HS-27A (cell line): ENCODE measurements around the gene COX6A2.

Experiments
- DNase-seq: peaks from one replicate; pipeline ENCODE4 v3.0.0-alpha.2; 2012; ENCODE audit warnings: low read depth, missing footprints

COX6A2 gene

DNA sequence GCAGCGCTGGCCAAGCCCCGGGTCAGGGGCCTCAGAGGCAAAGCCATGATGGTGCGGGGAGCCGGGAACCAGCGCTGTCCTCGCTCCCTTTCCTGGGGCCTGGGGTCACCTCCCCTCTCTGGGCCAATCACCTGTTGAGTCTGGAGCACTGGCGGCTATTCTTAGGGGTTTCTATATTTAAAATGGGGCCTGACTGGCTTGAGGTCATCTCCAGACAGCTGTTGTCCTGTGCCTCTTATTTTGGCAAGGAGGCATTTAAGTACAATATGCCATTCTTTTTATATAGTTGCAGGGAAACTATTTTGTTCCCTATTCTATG lies at the start of gene COX6A2:
COX6A2 (minus strand) TSS at position 82 of the 319 bp plus-strand sequence; CDS start at position 47, 35 bp downstream.
- no peak for DNase-seq

GRCh38 chr16:31477220-31478216 lies 49.4 kb upstream of the COX6A2 start:
- no peak for DNase-seq

DNA sequence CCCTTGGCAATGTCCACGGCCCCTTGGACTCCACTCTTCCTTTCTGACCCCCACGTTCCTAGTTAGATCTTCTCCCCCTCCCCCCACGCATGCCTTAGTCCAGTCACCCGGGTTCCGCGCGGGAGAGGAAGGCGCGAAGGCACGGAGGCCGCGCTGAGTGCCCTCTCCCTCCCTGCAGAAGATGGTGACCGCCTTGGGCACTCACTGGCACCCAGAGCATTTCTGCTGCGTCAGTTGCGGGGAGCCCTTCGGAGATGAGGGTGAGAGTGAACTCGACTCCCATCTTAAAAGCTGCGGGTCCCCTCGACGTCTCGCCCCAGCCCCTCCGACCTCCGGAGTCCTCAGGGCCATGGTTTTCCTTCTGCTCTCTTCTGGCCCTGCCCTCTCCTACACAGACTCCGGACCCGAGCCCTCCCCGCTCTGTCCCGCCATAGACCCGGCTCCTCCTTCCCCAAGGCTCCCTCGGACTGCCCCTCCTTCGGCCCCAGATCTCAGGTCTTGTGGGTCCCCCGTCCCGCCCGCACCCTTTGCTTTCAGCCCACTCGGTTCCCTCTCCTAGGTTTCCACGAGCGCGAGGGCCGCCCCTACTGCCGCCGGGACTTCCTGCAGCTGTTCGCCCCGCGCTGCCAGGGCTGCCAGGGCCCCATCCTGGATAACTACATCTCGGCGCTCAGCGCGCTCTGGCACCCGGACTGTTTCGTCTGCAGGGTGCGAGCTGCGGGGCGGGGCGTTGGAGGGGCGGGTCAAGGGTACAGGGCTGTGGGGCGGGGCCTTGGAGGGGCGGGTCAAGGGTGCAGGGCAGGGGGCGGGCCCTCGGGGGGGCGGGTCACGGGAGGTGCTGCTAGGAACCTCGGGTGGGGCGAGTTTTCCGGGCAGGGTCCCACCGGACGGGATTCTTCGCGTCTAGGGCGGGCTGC lies 48.4 kb upstream of the COX6A2 start:
- no peak for DNase-seq

- DNase-seq: no peak
Observed at GRCh38 chr16:31475946-31476302, 47.8 kb upstream of the COX6A2 start.

DNA sequence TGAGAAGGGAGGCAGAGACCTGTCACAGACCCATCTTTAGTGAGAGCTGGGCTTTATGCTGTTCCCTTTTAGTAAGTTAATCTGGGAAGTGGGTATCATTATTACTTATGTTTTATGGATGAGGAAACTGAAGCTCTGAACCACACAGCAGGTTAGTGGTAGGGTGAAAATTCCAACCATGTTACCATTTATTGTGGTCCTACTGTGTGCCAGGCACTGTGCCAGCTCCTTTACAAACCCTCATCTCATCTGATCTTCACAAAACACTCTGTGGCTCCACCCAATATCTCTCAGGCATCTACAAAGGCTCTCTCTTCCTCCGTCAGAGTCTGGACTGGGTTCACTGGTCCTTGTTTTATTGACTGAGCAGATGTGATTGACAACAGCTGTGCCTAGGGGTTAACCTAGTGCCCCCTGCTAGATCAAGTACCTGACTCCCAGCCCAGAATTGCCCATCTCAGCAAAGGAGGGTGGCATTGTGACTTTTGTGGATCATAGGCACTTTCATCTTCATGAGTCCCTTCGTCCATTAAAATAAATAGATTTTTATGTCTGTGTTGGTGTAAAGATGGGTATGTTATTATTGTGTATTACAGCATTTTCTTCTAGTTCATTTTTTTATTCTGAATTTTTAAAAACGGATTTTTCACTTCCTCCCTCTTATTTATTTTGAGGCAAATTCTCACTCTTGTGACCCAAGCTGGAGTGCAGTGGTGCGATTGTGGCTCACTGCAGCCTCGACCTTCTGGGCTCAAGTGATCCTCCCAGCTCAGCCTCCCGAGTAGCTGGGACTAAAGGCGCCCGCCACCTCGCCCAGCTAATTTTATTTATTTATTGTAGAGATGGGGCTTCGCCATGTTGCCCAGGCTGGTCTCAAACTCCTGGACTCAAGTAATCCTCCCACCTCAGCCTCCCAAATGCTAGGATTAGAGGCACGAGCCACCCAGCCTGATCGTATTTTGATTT lies 46.9 kb upstream of the COX6A2 start:
- DNase-seq: no peak

- no peak for DNase-seq
Observed at GRCh38 chr16:31474173-31474714, 46.1 kb upstream of the COX6A2 start.

GRCh38 chr16:31473264-31473984 lies 45.3 kb upstream of the COX6A2 start:
- DNase-seq: no peak

GRCh38 chr16:31472709-31473203 lies 44.6 kb upstream of the COX6A2 start:
- DNase-seq: peak; percentile 40

DNA sequence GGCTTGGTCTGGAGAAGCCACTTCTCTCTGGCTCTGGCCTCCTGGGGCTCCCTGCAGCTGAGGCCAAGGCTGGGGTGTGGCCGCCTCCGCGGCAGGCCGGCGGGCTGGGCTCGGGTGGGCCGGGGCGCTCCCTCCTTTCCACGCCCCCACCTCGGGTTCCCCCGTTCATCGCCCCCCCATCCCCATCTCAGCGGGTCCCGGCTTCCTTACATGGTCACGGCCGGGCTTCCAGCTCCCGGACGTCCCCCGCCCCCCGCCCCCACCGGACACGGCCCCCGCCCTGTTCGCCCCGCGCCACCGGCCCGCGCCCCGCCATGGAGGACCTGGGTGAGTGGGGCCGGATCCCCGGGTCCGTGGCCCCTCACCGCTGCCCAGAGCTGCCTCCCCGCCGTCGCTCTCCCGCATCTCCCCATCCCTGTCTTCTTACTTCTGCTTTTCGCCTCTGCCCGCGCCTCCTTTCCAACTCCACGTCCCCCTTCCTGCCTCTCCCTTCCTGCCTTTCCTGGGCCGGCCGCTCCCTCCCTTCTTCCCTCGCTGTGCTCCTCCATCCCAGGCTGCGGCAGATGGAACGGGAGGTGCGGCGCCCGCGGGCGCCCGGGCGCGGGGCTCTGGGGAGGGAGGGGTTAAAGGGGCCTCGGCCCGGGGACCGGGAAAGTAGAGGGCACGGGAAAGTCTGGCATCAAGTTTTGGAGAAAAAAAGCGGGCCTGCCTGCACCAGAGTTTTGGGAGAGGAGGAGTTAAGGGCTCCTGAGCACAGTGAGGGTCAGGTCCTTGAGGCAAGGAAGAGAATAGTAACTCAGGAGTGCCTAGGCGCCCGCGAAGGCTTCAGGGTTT lies 43.9 kb upstream of the COX6A2 start, which contains the start of gene TGFB1I1:
TGFB1I1 (plus strand) TSS at position 278 of the 834 bp plus-strand sequence; CDS start at position 315, 37 bp downstream.
- peak; percentile 38 for DNase-seq

GRCh38 chr16:31471241-31471874 lies 43.2 kb upstream of the COX6A2 start:
- no peak for DNase-seq

DNA sequence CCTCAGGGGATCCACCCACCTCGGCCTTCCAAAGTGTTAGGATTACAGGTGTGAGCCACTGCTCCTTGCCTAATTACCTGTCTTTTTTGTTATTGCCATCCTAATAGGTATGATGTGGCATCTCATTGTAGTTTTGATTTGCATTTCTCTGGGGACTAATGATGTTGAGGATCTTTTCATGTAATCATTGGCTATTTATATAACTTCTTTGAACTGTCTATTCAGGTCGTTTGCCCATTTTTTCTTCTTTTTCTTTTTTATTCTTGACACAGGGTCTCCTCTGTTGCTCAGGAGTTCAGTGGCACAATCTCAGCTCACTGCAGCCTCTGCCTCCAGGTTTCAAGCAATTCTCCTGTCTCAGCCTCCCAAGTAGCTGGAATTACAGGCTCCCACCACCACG lies 42.5 kb upstream of the COX6A2 start:
- no peak for DNase-seq

- no peak for DNase-seq
Observed at GRCh38 chr16:31467858-31468257, 39.7 kb upstream of the COX6A2 start.

DNA sequence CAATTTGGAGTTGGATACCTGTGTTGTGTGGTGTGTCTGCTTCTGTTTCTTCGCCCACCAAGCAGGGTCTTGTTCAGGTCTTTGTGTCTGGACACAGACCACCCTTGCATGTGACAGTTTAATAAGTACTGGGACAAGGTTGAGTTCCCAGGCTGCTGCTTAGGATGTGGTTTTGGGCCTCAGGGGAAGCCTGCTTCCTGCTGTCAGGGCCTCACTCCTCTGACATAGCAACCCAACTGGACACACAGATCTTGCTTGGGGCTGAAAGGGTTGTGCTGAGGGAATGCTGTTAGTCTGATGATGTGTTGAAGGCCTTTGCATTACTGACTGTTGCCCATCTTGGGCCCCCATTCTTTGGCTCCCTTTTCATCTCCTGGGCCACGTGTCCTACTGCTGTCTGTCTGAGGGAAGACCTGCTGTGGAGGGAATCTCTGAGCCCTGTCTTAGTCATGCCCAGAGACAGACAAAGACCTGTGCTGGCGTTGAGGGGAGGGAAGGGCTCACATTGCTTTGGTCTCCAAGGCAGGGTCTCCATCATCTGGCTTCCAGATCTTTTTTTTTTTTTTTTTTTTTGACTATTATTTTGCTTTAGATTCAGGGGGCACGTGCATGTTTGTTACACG lies 39.1 kb upstream of the COX6A2 start:
- DNase-seq: no peak

DNA sequence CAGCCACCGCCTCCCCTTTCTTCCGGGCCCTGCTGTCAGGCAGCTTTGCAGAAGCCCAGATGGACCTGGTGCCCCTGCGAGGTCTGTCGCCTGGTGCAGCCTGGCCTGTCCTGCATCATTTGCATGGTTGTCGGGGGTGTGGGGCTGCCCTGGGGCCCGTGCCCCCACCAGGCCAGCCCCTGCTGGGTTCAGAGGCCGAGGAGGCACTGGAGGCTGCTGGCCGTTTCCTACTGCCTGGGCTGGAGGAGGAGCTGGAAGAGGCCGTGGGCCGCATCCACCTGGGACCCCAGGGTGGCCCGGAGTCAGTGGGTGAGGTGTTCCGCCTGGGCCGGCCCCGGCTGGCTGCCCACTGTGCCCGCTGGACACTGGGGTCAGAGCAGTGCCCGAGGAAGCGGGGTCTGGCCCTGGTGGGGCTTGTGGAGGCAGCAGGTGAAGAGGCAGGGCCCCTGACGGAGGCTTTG lies 38.3 kb upstream of the COX6A2 start:
- no peak for DNase-seq

DNA sequence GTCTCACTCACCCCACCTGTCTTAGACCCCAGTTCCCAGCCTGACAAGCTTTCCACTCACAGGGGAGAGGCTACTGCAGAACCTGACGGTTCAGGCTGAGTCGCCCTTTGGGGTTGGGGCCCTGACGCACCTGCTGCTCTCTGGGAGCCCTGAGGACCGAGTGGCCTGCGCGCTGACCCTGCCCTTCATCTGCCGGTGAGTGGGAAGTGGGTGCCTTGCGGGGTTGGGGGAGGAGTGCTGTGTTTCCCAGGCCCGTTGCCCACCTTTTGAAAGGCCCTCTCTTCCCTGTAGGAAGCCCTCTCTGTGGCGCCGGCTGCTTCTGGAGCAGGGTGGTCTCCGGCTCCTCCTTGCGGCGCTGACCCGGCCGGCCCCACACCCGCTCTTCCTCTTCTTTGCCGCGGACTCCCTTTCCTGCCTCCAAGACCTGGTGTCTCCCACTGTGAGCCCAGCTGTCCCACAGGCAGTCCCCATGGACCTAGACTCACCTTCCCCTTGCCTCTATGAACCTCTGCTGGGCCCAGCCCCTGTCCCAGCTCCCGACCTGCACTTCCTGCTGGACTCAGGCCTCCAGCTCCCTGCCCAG lies 37.7 kb upstream of the COX6A2 start:
- DNase-seq: no peak

DNA sequence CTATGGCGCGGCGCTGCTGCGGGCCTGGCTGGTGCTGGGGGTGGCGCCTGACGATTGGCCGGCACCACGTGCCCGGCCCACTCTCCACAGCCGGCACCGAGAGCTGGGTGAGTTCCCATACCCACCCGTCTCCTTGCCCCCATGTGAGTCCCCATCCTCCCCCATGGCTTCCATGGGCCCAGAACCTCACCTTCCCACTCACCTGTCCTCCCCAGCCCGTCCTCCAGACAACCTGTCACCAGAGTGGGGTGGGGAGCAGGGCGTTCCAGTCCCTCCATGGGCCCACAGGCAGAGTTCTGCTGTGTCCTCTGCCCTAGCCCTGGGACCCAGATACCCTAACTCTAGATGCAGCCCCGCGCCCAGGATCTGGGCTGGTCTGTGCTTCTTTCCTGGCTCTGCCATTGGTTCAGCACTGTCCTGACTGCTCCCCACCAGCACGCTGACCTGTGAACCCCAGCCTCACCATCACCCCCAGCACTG lies 36.7 kb upstream of the COX6A2 start:
- no peak for DNase-seq

- DNase-seq: no peak
Observed at GRCh38 chr16:31464348-31464769, 36.2 kb upstream of the COX6A2 start.
